NCI-H2196 (cell line): ENCODE measurements around the gene TGM5.
"Not testable (repeated sequence)": the region's sequence is repeated elsewhere in the genome, so short reads cannot be mapped to it uniquely, and the experiment has no call there.

ENCODE experiments used
- DNase-seq: peaks from one replicate; lab custom pipeline; 2025; ENCODE audit not compliant: unreplicated experiment; lab: John Stamatoyannopoulos, UW

Gene TGM5

GRCh38 chr15:43266834-43267233 is at the start of gene TGM5:
Gene TGM5 (minus strand): TSS chr15:43266928. CDS start chr15:43266849, 79 bp downstream.
- DNase-seq = peak; percentile 7

GRCh38 chr15:43314171-43314570 is 47.4 kb upstream of the TGM5 start:
- no peak for DNase-seq

- no peak for DNase-seq
These were observed 45.6 kb upstream of the TGM5 start for GRCh38 chr15:43312378-43312777.

GRCh38 chr15:43302205-43302817 is 35.6 kb upstream of the TGM5 start, which contains the start of gene TGM7:
Gene TGM7 (minus strand): TSS chr15:43302255.
- DNase-seq = no peak

- no peak for DNase-seq
These were observed 33.2 kb upstream of the TGM5 start for GRCh38 chr15:43299884-43300283.

GRCh38 chr15:43299411-43299810 is 32.7 kb upstream of the TGM5 start:
- DNase-seq = peak; percentile 19

GRCh38 chr15:43294091-43294706 is 27.5 kb upstream of the TGM5 start:
- DNase-seq = no peak

- no peak for DNase-seq
These were observed 26.7 kb upstream of the TGM5 start for GRCh38 chr15:43293432-43293831.

- no peak for DNase-seq
These were observed 25.8 kb upstream of the TGM5 start for GRCh38 chr15:43292375-43293078.

- not testable (repeated sequence) for DNase-seq
These were observed 22.9 kb upstream of the TGM5 start for GRCh38 chr15:43289656-43290055.

GRCh38 chr15:43287254-43287653 is 20.5 kb upstream of the TGM5 start:
- no peak for DNase-seq

- DNase-seq = no peak
These were observed 19.3 kb upstream of the TGM5 start for GRCh38 chr15:43286074-43286473.

GRCh38 chr15:43285609-43286037 is 18.9 kb upstream of the TGM5 start:
- peak; percentile 48 for DNase-seq

GRCh38 chr15:43283526-43283925 is 16.8 kb upstream of the TGM5 start:
- DNase-seq = no peak

GRCh38 chr15:43281926-43282602 is 15.3 kb upstream of the TGM5 start:
- DNase-seq = no peak

GRCh38 chr15:43280996-43281395 is 14.3 kb upstream of the TGM5 start:
- no peak for DNase-seq

- DNase-seq = no peak
These were observed 12.8 kb upstream of the TGM5 start for GRCh38 chr15:43279496-43279895.

- DNase-seq = no peak
These were observed 12.1 kb upstream of the TGM5 start for GRCh38 chr15:43278869-43279268.

GRCh38 chr15:43277901-43278300 is 11.2 kb upstream of the TGM5 start:
- no peak for DNase-seq

- DNase-seq = no peak
These were observed 10.6 kb upstream of the TGM5 start for GRCh38 chr15:43277231-43277823.

- no peak for DNase-seq
These were observed 10.0 kb upstream of the TGM5 start for GRCh38 chr15:43276563-43277200.
